HG03378 (cell line): ENCODE results near the gene HNRNPUL1.

Experiments
- ATAC-seq: cut with Tn5 transposase; IDR thresholded peaks from one replicate; pipeline ENCODE4 v1.9.1; 2021; ENCODE audit warnings: mild to moderate bottlenecking, moderate library complexity; ENCODE audit not compliant: unreplicated experiment

The HNRNPUL1 gene

GRCh38 chr19:41233748-41234240 lies 30.4 kb upstream of the HNRNPUL1 start:
- no peak for ATAC-seq

- ATAC-seq = no peak
Observed at GRCh38 chr19:41234512-41235168, 29.5 kb upstream of the HNRNPUL1 start.

GRCh38 chr19:41235480-41235879 lies 28.7 kb upstream of the HNRNPUL1 start:
- ATAC-seq = no peak

DNA sequence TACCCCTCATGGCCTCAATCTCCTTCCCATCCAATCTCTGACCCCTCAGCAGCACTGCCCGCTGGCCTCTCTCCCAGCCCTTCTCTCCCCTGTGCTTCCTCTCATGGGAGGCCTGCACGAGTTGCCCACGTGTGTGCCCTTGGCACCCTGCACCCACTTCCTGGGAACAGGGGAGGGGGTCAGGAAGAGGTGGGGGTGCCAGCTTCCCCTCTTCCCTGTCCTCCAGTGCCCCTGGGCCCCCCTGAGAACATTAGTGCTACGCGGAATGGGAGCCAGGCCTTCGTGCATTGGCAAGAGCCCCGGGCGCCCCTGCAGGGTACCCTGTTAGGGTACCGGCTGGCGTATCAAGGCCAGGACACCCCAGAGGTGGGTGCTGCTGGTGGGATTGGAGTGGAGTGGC lies 25.9 kb upstream of the HNRNPUL1 start:
- no peak for ATAC-seq

DNA sequence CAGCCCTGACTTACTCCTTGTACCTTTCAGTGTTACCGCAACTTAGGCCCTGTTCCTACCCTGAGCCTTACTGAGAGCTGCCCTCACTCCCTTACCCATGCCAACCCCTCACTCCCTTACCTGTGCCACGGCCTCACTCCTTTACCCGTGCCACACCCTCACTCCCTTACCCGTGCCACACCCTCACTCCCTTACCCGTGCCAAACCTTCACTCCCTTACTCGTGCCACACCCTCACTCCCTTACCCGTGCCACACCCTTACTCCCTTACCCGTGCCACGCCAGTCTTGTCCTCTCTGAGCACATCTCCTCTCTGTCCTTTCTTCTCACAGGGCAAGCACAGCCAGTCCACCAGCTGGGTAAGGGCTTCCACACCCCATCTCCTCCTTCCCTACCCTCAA lies 24.8 kb upstream of the HNRNPUL1 start:
- ATAC-seq = no peak

DNA sequence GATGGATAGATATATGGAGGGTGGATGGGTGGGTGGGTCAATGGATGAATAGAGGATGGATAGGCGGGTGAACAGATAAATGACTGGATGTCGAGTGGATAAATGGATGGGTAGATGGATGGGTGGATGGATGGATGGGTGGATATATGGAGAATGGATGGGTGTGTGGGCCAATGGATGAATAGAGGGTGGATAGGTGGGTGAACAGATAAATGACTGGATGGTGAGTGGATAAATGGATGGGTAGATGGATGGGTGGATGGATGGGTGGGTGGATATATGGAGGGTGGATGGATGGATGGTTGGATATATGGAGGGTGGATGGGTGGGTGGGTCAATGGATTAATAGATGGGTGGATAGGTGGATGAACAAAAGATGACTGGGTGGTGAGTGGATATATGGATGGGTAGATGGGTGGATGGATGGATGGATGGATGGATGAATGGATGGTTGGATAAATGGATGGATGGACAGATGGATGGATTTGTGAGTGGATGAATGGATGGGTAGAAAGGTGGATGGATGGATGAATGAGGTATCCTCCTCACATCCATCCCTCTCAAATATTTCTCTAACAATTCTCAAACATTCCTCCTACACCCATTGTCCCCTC lies 24.1 kb upstream of the HNRNPUL1 start:
- ATAC-seq = no peak

GRCh38 chr19:41241859-41242258 lies 22.3 kb upstream of the HNRNPUL1 start:
- no peak for ATAC-seq

GRCh38 chr19:41244117-41244516 lies 20.1 kb upstream of the HNRNPUL1 start:
- no peak for ATAC-seq

DNA sequence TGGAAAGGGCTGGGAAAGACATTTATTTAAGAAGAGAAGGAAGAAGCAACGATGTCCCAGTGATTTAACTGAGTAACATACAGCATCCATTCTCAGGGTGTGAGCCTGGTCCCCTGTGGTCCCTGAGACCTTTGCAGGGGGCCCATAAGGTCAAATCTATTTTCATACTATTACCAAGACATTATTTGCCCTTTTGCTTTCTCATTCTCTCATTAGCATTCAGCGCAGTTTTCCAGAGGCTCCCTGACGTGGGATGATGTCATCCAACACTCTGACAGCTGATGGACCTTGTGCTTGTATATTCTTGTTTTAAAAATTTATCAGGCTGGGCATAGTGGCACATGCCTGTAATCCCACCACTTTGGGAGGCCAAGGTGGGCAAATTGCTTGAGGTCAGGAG lies 18.3 kb upstream of the HNRNPUL1 start:
- no peak for ATAC-seq

DNA sequence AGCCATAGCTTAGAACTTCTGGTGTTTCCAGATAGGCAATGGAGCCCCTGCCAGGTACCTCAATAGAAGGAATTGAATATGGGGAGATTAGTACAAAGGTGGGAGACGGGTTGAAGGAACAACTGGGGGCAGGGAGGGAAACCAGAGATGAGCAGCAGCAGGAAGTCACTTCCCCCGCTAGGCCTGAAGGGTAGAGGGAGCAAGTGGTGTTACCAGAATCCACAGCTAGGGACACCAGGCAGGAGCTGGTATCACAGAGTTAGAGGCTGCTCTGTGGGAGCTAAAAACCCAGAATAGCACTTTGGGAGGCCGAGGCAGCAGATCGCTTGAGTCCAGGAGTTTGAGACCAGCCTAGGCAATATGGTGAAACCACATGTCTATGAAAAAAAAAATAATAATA lies 15.3 kb upstream of the HNRNPUL1 start:
- no peak for ATAC-seq

DNA sequence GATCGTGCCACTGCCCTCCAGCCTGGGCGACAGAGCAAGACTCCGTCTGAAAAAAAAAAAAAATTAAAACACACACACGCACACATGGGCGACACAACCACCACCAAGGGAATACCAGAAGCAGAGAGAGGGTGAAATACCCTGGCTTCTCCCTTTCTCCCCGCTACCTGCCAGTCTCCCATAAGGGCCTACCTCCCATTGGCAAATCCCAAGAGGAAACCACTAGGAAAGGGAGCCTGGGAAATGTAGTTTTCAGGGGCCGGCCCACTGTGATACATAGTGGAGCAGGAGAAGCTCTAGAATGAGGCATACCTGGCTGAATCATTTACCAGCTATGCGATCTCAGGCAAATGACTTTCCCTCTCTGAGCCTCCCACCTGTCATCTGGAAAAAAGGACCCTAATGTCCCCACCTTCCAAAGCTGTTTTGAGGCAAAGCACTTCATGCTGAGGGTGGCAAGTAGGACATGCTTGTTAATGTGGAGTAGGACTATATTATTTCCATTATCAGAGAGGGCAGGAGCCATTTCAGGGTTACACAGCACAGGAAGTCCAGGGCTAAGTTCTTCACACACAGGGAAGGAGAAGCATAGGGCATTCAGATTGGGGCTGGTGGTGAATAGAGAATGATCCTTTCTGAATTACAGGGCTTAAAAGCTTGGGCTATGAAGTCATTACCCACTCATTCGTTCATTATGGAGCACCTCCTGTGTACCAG lies 14.3 kb upstream of the HNRNPUL1 start:
- ATAC-seq = no peak

DNA sequence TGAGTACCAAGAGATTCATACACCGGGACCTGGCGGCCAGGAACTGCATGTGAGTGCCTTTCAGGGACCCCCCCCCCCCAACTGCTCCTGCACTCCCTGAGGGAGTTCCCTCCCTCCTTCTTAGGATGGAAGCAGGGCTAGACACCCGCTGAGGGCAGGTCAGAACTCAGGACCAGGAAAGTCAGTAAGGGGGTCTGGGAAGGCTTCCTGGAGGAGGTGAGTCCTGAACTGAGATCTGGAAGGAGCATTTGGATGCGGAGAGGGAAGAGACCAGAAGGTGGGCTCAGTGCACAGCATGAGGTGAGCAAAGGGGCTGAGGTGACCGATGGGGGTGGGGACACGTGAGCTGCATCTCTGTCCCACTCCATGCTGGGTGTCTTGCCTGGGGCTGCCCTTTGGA lies 10.5 kb upstream of the HNRNPUL1 start:
- ATAC-seq = no peak

- no peak for ATAC-seq
Observed at GRCh38 chr19:41255171-41255570, 9.0 kb upstream of the HNRNPUL1 start.

DNA sequence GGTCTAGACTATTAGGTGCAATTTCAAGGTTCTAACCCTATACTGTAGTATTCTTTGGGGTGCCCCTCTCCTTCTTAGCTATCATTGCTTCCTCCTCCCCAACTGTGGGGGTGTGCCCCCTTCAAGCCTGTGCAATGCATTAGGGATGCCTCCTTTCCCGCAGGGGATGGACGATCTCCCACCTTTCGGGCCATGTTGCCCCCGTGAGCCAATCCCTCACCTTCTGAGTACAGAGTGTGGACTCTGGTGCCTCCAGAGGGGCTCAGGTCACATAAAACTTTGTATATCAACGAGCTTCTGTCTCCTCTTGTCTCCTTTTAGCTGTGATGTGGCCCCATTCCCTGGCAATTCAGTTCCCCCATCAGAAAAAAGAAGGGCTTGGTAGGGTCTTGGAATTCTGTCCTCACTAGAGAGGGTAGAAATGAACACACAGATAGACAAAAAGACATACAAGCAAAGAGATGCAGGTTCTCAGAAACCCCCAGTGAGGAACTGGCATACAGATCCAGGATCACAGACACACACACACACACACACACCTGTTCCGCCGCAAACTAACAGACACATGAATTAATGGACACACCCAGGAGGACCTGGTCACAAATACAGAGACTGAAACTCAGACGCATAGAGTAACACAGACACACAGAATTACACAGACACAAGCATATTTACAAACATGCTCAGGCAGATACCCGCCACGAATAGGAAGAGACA lies 2.5 kb upstream of the HNRNPUL1 start:
- ATAC-seq = no peak

GRCh38 chr19:41263042-41263849 lies 926 bp upstream of the HNRNPUL1 start:
- peak; percentile 19 for ATAC-seq

- no peak for ATAC-seq
Observed at GRCh38 chr19:41264581-41265394, 616 bp downstream of the HNRNPUL1 start.

- ATAC-seq = no peak
Observed at GRCh38 chr19:41265395-41266153, 1.4 kb downstream of the HNRNPUL1 start.

DNA sequence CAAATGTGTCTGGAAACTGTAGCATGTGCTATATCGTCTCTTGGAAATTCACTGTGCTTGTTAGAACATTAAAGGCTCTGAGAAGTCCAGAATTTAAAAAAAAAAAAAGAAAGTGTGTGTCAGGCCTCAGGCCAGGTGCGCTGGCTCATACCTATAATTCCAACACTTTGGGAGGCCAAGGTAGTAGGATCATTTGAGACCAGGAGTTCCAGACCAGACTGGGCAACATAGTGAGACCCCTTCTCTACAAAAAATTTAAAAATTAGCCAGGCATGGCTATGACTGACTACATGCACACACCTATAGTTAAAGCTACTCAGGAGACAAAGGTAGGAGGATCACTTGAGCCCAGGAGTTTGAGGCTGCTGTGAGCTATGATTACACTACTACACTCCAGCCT lies 4.9 kb downstream of the HNRNPUL1 start:
- ATAC-seq = no peak

DNA sequence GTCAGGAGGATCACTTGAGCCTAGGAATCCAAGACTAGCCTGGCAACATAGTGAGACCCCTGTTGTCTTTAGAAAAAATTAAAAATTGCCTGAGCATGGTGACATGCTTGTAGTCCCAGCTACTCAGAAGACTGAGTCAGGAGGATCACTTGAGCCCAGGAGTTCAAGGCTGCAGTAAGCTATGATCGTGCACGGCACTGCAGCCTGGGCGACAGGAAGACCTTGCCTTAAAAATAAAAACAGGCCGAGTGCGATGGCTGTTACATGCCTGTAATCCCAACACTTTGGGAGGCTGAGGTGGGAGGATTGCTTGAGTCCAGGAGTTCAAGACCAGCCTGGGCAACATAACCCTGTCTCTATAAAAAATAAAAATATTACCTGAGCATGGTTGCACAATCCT lies 5.4 kb downstream of the HNRNPUL1 start:
- no peak for ATAC-seq
